Hematopoietic multipotent progenitor cell treated with erythropoietin and hydrocortisone succinate and interleukin-3 and kit ligand, for 15 days (in vitro differentiated cells): ENCODE measurements around the gene ABLIM2.

Source experiments
- DNase-seq: peaks from one replicate; pipeline ENCODE4 v3.0.0-alpha.2; 2015; ENCODE audit warnings: low spot score

Gene ABLIM2

DNA sequence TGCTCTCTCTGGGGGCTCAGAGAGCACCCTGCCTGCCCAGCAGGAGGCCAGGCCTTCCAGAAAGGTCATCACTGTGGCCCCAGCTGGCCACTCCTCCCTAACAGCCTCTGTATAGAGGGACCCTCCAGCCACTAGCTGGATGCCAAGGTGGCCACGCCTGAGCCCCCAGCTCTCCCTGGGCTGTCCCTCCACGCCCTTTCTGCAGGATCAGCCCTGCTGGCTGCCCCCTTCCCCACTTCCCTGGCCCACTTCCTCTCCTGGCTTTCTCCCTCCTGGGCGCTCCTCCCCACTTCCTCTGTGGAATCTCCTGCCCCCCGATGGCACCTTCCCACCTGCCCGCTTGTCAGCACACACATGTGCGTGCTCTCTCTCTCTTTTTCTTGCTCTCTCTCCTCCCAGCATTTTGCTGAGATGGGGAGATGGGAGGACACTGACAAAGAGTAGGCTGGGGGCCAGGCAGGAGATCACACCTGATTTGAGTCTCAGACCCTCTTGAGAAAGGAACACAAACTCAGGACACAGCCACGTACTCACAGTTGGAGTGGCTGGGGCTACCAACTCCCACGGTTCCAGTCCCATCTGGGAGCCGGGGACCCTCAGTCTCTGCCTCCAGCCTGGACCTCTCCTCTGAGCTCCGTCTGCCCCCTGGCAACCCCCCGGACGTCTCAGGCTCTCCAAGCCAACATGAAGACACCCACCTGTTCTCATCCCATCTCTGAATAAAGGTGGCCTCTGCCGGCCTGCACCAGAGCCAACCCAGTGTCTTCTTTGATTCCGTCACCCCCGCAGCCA lies 156.9 kb downstream of the ABLIM2 start:
- DNase-seq: no peak

DNA sequence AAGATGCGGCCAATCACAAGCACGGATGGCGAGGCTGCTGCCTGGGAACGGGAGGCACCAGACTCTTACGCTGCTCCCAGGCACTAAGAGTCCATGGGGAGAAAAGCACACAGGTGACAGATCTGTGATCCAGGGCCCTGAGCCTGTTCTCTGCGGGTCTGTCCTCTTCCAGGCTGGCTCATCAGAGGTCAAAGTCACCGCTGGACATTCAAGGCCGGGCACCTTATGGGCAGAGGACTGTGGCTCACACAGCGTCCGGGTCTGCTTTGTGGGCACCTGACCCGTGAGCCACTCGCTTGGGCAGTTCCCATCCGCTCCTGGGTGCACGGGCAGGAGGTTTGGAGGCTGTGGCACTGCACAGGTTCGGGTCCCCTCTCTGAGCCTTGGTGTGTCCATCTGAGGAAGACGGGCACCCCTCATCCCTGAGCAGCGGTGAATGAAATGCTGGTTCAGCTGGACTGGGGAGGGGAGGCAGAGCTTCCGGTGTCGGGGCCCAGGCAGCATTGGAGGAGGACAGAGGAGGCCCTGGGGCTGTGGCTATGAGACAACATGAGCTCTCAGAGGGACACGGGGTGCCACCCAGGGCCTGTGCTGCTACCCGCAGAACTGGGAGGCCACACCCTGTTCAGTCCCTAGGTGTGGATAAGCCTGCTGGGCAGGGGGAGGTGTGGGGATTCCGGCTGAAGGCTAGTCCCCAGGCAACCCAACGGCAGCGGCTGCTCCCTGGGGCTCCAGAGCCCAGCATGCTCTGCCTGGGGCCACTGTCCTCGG lies 157.7 kb downstream of the ABLIM2 start:
- DNase-seq: no peak

DNA sequence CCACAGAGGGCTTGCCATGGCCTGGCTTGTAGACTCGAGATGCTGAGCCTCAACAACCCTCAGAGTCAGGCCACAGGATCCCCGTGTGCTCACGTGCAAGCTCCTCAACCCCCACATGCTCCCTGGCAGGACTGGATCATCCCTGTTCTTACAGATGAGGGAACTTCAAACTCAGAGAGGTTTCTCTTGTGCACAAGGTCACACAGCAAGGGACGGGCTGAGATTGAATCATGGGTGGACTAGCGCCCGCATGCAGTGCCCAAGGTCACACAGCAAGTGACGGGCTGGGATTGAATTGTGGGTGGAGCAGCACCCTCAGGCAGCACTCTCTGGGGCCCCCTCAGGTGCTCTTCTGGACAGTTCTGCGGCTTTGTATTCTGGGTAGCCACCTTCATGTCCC lies 158.4 kb downstream of the ABLIM2 start:
- no peak for DNase-seq

DNA sequence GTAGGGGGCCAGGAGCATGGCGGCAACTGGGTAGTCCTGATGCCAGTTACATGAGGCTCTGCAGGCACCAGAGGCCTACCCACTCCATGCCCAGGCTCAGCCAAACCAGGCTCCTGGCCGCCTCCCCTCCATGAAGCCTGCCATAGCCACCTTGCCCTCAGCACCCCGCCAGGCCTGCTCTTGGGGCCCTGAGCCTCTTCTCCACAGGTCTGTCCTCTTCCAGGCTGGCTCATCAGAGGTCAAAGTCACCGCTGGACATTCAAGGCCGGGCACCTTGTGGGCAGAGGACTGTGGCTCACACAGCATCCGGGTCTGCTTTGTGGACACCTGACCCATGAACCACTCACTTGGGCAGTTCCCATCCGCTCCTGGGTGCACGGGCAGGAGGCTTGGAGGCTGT lies 158.9 kb downstream of the ABLIM2 start:
- no peak for DNase-seq

DNA sequence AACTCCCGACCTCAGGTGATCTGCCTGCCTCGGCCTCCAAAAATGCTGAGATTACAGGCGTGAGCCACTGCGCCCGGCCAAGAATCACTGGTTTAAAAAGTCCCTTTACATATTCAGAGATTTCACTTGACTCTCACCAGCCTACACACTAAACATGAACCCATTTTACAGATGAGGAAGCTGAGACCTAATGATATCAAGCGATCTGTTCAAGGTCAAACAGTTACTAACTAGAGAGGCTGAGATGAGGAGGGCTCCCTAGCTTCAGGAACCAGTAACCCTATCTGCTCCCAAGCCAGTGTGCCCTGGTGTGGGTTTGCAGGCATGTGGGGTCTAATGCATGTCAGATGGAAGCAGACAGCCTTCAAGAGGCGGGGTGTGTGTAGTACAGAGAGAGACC lies 159.3 kb downstream of the ABLIM2 start:
- DNase-seq: no peak

DNA sequence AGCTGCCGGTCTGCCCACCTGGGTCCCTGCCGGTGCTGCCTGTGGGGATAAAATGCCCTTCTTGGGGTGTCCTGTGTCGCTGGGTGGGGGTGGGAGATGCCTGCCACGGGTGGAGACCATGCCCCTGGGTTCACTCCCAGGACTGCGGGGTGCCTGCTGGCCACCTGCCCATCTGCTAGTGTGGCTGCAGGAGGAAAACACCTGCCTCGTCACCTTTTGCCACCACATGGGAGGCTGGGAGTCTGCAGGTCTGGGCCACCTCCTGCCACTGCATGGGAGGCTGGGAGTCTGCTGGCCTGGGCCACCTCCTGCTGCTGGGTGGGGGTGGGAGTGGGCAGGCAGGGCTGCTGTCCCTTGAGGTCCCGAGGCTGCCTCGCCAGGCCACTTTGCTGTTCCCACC lies 160.2 kb downstream of the ABLIM2 start:
- no peak for DNase-seq

DNA sequence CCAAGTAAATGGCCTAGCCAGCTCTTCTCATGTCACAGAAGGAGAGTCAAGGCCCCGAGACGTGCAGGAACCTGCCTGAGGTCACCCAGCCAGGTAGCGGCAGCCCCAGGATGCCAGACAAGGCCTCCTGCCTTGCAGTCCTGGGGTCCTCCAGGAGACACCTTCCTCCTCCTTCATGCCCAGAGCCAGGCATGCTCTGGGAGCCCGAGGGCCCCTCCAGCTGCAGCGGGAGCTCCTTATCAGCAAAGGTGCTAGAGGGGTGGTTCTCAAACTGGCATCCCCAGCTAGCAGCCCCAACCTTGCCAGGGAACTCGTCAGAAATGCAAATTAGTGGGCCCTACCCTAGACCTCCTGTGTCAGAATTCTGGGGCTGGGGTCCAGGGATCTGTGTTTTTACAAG lies 162.7 kb downstream of the ABLIM2 start:
- no peak for DNase-seq

DNA sequence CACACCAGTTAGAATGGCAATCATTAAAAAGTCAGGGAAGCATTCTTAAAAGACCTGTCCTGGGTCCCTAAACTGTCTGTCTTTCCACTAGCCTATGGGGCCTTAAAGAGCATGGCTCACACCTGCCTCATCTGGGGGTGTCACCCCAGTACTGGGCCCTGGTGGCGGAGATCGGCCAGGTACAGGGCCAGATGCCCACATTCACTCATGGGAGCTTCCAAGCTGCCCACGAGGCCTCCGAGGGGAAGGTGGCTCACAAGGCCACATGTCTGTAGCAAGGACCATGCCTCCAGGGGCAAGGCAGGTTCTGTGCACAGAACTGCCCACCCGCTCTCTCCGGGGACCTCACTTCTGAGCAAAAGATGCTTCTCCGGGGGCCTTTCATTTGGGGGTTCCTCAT lies 163.5 kb downstream of the ABLIM2 start:
- no peak for DNase-seq

DNA sequence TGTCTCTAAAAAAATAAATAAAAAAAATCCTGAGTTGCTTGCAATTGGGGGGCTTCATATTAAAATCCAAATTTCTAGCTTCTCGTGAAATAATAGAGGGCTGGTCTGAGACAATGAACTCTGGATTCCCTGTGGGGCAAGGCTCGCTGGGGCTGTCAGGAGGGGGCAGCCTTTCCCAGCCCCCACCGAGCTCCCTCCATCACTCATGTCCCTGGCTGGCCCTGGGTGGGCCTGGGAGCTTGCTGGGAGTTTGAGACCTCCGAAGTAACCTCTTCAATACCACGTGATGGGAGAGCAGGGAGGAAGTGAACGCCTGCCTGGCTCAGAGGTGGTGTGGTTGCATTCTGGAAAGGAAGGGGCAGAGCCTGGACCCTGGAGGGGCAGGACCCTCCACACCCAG lies 164.9 kb downstream of the ABLIM2 start:
- DNase-seq: no peak

DNA sequence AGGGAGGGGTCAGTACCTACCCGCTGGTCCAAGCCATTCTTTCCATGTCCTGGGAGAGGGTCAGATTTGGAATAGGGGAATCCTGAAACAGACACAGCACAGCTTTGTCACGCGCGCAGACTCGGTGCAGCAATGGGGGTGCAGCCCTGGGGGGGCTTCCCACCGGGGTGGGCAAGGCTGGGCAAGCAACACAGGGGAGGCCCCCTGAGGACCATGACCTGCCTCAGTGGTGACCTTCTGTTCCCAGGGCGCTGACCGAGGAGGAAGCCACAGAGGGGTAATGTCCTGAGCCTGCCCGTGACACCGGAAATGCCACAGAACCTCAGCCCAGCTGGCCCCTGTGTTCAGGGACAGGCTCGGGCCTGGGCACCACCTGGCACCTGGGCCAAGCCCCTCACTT lies 165.8 kb downstream of the ABLIM2 start:
- no peak for DNase-seq

DNA sequence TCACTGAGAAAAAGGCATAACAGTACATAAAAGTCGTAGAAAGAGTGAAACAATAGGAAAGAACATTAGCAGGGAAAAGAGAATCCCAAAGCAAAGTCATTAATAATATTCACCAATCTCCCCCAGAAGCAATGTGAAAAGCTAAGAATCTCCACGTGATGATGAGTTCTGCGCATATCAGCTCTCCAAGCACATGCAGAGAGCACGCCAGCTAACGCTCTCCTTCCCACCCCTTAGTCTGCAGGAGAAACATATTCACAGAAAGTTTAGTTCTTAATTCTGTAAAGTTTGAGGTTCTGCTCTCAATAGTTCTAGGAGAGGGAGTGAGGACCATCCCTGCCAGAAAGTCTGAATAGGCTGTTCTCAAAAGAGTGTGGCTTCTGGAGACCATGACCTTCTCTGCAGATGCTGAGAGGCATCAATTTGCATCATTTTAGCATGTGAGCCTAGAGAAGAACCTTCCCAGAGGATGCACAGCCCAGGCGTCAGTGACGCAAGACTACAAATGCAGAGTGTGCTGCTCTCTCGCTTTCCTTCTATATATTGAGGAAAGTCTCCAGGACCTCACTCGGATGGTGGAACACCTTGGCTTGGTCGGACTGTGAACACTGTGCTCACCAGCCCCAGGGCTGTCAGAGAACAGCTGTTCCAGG lies 167.7 kb downstream of the ABLIM2 start:
- DNase-seq: no peak

DNA sequence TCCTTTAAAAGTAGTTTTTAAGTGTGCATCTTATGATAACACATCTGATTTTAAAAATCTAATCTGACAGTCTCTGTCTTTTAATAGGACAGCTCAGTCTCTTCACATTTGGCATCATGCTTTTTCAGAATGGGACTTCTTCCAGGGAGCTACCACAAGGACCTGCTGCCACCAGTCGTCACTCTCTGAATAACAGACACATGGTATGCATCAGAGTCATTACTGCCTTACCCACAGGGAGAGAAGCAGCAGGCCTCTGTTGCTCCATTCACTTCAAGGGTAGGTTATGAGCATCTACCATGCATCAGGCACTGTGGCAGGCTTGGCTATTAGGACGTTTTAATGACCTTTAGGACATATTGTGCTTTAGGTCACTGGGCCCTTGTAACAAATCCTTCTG lies 169.0 kb downstream of the ABLIM2 start:
- DNase-seq: no peak

DNA sequence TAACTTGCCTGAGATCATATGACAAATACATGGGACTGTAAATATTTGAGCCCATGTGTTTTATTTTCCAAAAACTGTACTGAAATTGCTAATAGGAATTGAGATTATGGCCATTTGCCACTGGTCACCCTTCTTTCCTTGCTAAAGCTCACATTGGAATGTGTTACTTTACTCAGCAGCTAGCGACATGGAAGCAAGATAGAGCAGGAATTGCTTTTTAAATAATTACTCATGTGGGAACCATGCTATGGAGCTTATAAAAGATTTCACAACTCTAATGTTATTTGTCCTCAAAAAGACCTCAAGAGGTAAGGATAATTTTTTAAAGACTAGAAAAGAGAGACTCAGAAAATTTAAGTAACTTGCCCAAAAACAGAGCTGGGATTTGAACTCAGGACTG lies 170.2 kb downstream of the ABLIM2 start:
- DNase-seq: no peak

DNA sequence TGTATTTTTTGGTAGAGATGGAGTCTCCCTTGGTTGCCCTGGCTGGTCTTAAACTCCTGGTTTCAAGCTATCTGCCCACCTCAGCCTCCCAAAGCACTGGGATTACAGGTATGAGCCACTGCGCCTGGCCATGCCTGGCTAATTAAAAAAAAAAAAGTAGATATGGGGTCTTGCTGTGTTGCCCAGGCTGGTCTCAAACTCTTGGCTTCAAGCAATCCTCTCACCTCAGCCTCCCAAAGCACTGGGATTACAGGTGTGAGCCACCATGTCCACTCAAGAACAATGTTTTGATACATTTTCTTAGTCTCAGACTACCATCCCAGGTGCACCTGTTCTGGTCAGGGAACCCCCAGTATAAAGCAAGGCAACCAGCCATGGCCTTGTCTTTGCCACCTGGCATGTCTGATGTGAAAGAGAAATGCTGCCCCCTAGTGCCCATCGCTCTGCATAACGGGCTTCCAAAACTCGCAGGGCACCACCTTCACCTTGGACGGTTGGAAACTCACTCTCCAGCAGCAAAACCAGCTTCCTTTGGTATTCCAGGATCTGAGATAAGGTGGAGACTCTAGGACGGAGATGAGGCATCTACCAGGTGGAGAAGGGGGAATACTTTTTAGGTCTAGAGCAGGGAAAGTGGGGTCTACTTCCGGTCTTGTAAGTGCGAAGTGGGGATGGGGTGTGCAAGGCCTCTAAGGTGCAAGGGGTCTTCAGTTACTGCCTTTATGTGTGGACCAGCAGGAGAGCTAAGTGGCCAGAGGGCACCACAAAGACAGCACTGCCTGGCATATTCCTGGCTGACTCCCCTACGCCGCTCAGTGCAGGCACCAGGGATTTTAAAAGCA lies 171.2 kb downstream of the ABLIM2 start:
- peak; percentile 59 for DNase-seq

DNA sequence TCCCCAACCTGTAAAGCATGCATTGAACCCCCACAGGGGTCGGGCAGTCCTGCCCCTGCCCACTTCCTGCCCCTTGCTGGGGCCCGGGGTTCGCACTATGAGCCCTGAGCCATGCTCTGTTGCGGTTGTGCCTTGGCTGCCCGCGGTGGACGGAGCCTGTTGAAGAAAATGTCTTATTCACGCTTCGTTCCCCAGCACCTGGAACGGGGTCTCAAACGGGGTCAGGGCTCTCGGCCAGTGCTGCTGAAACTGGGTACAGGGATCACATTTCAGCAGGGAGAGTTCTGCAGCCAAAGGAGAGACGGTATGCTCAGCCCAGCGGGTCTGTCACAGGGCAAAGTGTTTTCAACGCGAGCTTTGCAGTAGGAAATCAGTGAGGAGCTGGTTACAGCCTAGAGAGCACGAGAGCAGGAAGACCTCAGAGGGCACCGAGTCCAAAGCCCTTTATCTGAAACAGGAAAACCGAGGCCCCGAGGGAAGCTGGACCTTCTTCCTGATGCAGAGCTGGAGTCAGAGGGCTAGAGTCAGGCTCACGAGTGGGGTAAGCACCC lies 172.6 kb downstream of the ABLIM2 start:
- DNase-seq: no peak

DNA sequence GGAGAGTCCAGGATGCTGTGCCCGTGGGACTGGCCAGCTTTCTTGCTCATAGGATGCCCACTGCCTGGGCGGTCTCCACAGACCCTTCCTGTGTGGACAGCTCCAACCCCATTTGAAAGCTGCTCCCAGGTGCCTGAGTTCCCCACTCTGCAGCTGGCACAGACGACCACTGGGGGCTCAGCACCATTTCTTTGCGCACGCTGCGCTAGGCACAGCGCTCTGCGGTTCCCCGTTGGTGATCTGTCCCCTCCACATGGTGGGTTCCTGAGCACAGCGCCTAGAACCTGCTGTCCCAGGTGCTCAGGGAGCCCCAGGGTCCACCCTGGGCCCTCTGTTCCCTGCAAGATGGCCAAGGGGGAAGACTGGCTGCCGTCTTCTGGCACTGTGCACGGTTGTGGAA lies 173.5 kb downstream of the ABLIM2 start:
- DNase-seq: no peak

DNA sequence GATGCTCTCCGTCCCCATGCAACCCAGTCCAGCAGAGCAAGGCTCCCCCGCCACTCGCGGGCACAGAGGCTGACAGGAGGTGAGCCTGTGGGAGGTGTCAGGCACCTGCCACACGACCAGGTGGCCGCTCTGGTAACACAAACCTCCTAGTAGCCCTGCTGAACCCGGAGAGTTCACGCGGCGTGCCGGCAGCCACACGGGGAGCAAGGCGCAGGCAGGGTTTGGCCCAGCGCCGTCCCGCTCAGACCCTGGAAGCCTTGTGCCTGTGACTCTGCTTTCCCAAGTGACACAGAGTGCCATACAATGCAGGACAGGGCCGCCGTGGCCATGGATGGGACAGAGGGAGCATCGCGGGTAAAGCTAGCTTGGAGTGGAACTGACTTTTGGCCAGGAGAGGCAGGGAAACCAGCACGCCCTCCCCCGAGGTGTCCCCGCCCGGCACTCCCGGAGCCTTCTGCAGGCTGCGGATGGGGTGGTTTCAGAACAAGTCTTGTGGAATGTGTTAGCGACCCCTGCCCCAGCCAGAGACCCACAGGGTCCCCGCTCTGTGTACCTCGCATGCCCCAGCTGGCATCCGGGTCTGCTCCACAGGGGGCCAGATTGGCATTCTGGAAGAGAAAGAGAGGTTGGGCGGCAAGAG lies 174.2 kb downstream of the ABLIM2 start:
- DNase-seq: no peak

DNA sequence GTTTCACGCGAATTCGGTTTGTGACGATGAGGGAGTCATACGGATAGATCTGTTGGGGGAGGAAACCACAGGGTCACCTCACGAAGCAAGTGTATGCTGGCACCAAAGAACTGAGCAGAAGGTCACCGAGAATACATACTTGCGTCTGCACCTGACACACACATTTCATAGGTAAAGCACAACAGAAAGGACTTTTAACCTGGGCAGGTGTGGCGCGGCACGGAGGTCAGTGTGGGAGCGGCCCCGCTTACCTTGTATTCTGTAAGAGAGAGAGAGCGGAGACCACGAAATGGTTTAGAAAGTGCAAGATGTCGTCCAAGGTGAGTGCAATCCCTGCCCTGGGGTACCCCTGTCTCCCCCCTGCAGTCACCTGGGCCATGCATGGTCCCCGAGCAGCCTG lies 175.3 kb downstream of the ABLIM2 start:
- no peak for DNase-seq

DNA sequence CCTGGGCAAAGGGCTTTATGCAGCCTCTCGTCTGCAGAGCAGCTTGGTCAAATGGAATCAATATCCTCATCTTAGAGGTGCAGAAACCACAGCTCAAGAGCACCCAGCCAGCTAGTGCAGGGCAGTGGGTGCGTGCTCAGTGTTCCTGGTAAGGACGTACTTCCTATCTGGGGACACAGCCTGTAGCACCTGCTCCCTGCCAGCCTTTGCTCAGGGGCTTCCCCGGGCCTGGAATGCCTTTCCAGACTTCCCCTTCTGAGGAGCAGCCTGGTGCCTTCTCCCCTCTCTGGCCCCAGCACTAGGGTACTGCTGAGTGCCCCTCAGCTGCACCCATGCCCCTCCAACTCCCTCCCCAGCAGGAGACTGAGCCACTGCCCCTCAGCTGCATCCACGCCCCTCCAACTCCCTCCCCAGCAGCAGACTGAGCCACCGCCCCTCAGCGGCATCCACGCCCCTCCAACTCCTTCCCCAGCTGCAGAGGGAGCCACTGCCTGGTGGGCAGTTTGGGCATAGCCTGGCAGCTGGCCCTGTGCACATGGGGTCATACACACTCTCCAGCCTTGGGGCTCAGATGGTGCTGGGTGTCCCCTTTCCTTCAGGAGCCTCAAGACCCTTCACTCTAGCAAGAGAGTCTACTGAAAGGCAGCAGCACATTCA lies 176.7 kb downstream of the ABLIM2 start:
- no peak for DNase-seq

DNA sequence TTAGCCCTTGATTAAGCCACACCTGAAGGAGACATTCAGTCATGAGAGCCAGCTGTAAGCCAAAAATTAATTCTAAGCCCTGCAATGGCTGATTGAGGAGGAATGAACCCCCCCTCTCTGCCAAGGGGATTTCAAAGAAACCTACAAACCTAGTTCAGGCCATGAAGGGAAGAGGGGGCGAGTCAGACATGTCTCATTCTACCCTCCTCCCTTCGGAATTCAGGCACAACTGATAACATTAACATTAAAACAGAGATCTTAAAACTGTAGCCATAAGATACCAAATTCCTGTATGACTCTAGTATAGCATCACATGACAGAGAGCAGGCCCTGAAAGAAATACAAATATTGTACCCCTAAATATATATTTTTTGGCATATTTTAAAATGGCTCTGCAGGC lies 178.6 kb downstream of the ABLIM2 start:
- no peak for DNase-seq

DNA sequence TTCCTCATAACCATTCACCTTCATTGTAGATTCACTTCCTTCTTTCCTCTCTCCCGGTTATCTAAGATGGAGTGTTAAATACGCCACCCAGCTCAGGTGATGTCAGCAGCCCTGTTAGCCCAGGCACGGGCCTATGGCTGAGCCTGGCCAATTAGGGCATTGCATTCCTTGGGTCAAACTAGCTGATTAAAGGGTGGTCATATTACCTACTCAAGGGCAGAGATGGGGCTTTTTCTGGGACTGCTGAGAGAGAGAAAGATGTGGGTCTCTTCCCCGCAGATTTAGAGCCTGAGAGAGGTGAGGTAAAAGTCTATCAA lies 179.0 kb downstream of the ABLIM2 start:
- DNase-seq: no peak
